HG03025 (cell line): ENCODE results near the gene PLD4.
"Not testable (repeated sequence)": the region's sequence is repeated elsewhere in the genome, so short reads cannot be mapped to it uniquely, and the experiment has no call there.

ENCODE experiments used
- ATAC-seq: cut with Tn5 transposase; IDR thresholded peaks from one replicate; pipeline ENCODE4 v1.9.1; 2021; ENCODE audit warnings: mild to moderate bottlenecking, moderate library complexity; ENCODE audit not compliant: unreplicated experiment, low FRiP score

The PLD4 gene

DNA sequence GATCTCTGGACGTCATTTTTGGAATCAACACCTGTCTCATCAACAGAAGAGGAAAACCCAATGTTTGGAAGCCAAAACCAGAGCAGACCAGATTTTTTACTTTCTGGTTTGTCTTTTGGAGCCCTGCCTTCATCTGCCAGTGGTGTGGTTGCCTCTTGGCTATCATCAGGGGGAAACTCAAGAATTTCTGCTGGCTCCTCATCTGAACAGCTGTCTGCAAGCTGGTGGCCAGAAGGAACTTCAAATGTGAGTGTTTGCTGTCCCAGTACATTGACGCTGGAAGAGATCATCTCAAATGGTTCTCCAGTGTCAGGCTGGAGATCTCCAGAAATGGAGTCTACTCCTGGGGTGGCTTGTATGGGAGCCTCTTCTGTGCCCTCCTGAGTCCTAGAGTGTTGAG, 13.8 kb downstream of the PLD4 start:
- ATAC-seq: no peak

- no peak for ATAC-seq
Measured at GRCh38 chr14:104938960-104939359, 14.3 kb downstream of the PLD4 start.

DNA sequence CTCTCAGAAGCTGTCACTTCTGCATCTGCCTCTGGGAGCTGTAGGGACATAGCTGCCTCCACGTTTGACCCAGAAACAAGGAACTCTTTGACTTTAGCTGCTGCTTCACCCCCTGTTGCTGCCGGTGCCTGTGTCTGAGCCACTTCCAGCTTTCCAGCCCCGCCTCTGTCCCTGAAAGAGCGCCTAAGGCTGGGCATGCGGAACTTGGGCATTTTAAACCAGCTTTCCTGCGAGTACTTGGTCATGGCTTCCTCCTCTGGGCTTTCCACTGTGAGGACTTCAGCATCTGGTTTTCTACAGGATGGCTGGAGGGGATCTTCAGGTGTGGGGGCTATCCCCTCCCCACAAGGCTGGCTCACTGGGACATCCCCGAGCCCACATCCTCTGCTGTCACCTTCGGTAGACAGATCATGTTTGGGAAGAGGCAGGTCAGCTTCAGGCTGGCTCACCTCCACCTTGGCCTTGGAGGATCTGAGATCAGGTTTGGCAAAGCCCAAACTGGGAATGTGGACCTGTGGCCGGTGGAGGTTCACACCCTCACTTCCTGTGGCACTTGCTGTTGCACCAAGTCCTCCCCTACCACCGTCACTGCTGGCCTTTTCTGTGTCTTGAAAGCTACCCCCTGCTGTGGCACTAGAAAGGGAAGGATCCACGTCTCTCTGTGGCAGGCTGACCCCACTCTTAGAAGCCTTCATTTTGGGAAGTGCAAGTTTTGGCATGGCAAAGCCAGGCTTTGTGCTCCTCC, 15.2 kb downstream of the PLD4 start:
- no peak for ATAC-seq

- no peak for ATAC-seq
Measured at GRCh38 chr14:104940526-104941150, 16.0 kb downstream of the PLD4 start.

- no peak for ATAC-seq
Measured at GRCh38 chr14:104941508-104942365, 17.1 kb downstream of the PLD4 start.

- ATAC-seq: no peak
Measured at GRCh38 chr14:104942586-104942985, 17.9 kb downstream of the PLD4 start.

GRCh38 chr14:104943216-104944015, 18.7 kb downstream of the PLD4 start:
- ATAC-seq: not testable (repeated sequence)

- ATAC-seq: not testable (repeated sequence)
Measured at GRCh38 chr14:104944016-104944308, 19.3 kb downstream of the PLD4 start.

DNA sequence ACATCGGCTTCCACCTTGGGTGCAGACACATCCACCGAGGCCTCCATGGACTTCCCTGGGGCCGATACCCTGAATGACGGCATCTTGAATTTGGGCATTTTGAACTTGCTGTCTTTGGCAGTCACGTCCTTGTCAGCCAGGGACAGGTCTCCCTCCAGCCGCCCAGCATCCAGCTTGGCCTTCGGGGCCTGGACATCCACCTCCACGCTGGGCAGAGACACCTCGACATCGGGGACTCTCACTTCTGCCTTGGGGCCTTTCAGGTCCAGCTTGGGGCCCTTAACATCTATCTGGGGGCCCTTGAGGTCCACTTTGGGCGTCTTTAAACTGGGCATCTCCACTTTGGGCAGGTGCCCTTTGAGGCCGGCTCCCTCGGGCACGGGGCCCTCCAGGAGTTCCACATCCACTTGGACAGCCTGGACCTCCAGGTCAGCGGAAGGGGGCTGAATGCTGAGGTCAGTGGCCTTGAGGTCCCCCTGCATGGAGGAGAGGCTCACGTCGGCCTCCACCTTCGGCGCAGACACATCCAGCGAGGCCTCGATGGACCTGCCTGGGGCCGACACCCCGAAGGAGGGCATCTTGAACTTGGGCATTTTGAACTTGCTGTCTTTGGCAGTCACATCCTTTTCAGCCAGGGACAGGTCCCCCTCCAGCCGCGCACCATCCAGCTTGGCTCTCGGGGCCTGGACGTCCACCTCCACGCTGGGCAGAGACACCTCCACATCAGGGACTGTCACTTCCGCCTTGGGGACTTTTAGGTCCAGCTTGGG, 19.9 kb downstream of the PLD4 start:
- not testable (repeated sequence) for ATAC-seq

DNA sequence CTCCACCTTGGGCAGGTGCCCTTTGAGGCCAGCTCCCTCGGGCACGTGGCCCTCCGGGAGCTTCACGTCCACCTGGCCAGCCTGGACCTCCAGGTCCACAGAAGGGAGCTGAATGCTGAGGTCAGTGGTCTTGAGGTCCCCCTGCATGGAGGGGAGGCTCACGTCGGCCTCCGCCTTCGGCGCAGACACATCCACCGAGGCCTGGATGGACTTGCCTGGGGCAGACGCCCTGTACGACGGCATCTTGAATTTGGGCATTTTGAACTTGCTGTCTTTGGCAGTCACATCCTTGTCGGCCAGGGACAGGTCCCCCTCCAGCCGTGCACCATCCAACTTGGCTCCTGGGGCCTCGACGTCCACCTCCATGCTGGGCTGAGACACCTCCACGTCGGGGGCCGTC, 20.6 kb downstream of the PLD4 start:
- not testable (repeated sequence) for ATAC-seq

DNA sequence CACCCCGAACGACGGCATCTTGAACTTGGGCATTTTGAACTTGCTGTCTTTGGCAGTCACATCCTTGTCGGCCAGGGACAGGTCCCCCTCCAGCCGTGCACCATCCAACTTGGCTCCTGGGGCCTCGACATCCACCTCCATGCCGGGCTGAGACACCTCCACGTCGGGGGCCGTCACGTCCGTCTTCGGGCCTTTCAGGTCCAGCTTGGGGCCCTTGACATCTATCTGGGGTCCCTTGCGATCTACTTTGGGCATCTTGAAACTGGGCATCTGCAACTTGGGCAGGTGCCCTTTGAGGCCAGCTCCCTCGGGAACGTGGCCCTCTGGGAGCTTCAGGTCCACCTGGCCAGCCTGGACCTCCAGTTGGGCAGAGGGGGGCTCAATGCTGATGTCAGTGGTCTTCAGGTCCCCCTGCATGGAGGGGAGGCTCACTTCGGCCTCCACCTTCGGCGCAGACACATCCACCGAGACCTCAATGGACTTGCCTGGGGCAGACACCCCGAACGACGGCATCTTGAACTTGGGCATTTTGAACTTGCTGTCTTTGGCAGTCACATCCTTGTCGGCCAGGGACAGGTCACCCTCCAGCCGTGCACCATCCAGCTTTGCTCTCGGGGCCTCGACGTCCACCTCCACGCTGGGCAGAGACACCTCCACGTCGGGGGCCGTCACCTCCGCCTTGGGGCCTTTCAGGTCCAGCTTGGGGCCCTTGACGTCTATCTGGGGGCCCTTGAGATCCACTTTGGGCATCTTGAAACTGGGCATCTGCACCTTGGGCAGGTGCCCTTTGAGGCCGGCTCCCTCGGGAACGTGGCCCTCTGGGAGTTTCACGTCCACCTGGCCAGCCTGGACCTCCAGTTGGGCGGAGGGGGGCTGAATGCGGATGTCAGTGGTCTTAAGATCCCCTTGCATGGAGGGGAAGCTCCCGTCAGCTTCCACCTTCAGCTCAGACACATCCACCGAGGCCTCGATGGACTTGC, 21.6 kb downstream of the PLD4 start:
- not testable (repeated sequence) for ATAC-seq

DNA sequence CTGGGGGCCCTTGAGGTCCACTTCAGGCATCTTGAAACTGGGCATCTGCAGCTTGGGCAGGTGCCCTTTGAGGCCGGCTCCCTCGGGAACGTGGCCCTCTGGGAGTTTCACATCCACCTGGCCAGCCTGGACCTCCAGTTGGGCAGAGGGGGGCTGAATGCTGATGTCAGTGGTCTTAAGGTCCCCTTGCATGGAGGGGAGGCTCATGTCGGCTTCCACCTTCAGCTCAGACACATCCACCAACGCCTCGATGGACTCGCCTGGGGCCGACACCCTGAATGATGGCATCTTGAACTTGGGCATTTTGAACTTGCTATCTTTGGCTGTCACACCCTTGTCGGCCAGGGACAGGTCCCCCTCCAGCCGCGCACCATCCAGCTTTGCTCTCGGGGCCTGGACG, 22.5 kb downstream of the PLD4 start:
- not testable (repeated sequence) for ATAC-seq

GRCh38 chr14:104947881-104948735, 23.4 kb downstream of the PLD4 start:
- ATAC-seq: not testable (repeated sequence)

DNA sequence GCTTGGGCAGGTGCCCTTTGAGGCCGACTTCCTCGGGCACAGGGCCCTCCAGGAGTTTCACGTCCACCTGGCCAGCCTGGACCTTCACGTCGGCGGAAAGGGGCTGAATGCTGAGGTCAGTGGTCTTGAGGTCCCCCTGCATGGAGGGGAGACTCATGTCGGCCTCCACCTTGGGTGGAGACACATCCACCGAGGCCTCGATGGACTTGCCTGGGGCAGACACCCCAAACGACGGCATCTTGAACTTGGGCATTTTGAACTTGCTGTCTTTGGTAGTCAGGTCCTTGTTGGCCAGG, 24.0 kb downstream of the PLD4 start:
- ATAC-seq: no peak

- not testable (repeated sequence) for ATAC-seq
Measured at GRCh38 chr14:104949406-104949955, 24.8 kb downstream of the PLD4 start.

GRCh38 chr14:104950021-104950420, 25.3 kb downstream of the PLD4 start:
- ATAC-seq: no peak

GRCh38 chr14:104950701-104951100, 26.0 kb downstream of the PLD4 start:
- ATAC-seq: not testable (repeated sequence)
